ENCODE measurements around the gene UVRAG. TPM values are rescaled to one million over a fixed set of nuclear protein-coding genes. Genes with fewer than 3 reads are reported as not detected.

The UVRAG gene
- total RNA-seq, 2 donors from 2014 or later = 12.8 to 13.7 TPM

DNA sequence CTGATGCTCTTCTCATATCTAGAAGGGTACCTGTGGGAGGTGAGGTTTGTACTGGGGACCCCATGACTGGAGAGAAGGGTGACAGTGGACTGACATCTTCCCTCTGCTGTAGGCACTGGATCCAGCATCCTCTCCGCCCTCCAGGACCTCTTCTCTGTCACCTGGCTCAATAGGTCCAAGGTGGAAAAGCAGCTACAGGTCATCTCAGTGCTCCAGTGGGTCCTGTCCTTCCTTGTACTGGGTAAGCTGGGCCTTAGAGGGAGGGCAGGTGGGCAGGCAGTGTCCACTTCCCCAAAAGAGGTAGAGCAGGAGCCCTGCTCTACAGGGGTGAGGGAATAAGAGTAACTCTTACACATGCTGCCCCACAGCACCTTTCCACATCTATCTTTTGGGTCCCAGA, 30.5 kb upstream of the UVRAG start:
- no peak overlapping the region for H3K9ac ChIP-seq (ENCODE audit: low read depth in 2 of 2, low read length in 2 of 2)
- intact Hi-C loops (cut with DNase I) = loop anchor here (10.0 kb wide), 1 partner anchor 50 kb away; no protein-coding TSS in a partner anchor
- H3K9me3 ChIP-seq = no peaks in the 10 kb centered on the region
- H3K36me3 ChIP-seq = no peaks in the 10 kb centered on the region
- no peaks in the 10 kb centered on the region for H3K4me1 ChIP-seq
- H3K4me3 ChIP-seq = no peak overlapping the region
- H3K27ac ChIP-seq = no peak overlapping the region
- no peaks in the 10 kb centered on the region for H3K27me3 ChIP-seq
- TF ChIP-seq CTCF (IDR thresholded peaks at IDR 0.05) = no peak
- no peak for DNase-seq

DNA sequence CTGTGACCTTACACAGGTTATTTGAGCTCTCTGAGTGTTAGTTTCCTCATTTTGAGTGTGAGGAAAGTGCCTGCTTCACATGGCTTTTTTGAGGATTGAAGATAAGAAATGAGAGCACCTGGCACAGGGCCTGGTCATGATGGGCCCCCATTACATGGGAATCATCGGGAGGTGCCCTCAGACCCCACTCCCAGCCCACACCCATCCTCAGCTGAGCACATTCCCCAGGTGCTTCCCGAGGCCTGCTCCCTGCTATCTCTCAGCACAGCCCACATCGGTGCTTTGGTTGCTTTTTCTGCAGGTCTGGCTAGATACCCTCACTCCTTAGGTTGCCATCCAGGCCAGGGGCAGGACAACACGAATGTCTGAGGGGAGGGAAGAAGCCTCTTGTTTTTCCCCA, 29.8 kb upstream of the UVRAG start:
- Histone ChIP-seq H3K9ac (ENCODE audit: low read depth in 2 of 2, low read length in 2 of 2) (no peak overlapping the region), H3K36me3 (no peaks in the 10 kb centered on the region), H3K27me3 (no peaks in the 10 kb centered on the region), H3K4me3 (no peak overlapping the region), H3K4me1 (no peaks in the 10 kb centered on the region), H3K9me3 (no peaks in the 10 kb centered on the region), H3K27ac (no peak overlapping the region)
- intact Hi-C loops (cut with DNase I) = loop anchor here (10.0 kb wide), 1 partner anchor 50 kb away; no protein-coding TSS in a partner anchor
- no peak for DNase-seq
- TF ChIP-seq CTCF (IDR thresholded peaks at IDR 0.05) = no peak

- no peak for TF ChIP-seq CTCF (IDR thresholded peaks at IDR 0.05)
- peak; percentile 79 for DNase-seq
- no peaks in the 10 kb centered on the region for H3K27me3 ChIP-seq
- no peaks in the 10 kb centered on the region for H3K36me3 ChIP-seq
- intact Hi-C loops (cut with DNase I) = loop anchor here (10.0 kb wide), 1 partner anchor 51 kb away; no protein-coding TSS in a partner anchor
- no peaks in the 10 kb centered on the region for H3K4me1 ChIP-seq
- no peaks in the 10 kb centered on the region for H3K9me3 ChIP-seq
- H3K27ac ChIP-seq = no peak overlapping the region
- no peak overlapping the region for H3K4me3 ChIP-seq
- H3K9ac ChIP-seq (ENCODE audit: low read depth in 2 of 2, low read length in 2 of 2) = no peak overlapping the region
Measured at GRCh38 chr11:75786101-75786736, 28.8 kb upstream of the UVRAG start.

DNA sequence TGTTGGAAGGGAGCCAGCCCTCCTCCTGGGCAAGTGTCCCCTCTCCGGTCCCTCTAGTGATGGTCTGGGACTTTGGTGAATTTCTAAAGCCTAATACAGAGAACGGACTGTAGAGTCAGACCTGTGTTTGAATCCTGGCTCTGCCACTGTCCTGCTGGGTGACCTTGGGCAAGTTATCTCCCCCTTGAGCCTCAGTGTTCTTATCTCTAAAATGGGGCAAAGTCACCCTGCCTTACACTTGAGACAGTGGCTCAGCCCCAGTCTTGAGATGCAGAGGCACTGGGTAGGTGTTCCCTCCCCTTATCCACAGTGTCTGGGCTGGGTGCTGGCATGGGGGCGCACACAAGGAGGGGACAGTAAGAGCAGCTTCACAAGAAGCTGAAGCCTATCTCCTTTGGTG, 25.5 kb upstream of the UVRAG start:
- Histone ChIP-seq H3K9ac (ENCODE audit: low read depth in 2 of 2, low read length in 2 of 2) (no peak overlapping the region), H3K4me3 (no peak overlapping the region), H3K9me3 (no peaks in the 10 kb centered on the region), H3K27me3 (no peaks in the 10 kb centered on the region), H3K4me1 (no peaks in the 10 kb centered on the region), H3K36me3 (no peaks in the 10 kb centered on the region), H3K27ac (no peak overlapping the region)
- TF ChIP-seq CTCF (IDR thresholded peaks at IDR 0.05) = no peak
- DNase-seq = no peak
- intact Hi-C loops (cut with DNase I) = loop anchor here (10.0 kb wide), 1 partner anchor 55 kb away; no protein-coding TSS in a partner anchor

GRCh38 chr11:75790986-75791385, 24.0 kb upstream of the UVRAG start:
- intact Hi-C loops (cut with DNase I) = no loop called here

More at GRCh38 chr11:75790986-75791385, 24.0 kb upstream of the UVRAG start:
- Histone ChIP-seq H3K36me3 (no peaks in the 10 kb centered on the region), H3K27ac (no peak overlapping the region), H3K9me3 (no peaks in the 10 kb centered on the region), H3K4me1 (no peaks in the 10 kb centered on the region), H3K27me3 (no peaks in the 10 kb centered on the region), H3K9ac (ENCODE audit: low read depth in 2 of 2, low read length in 2 of 2) (no peak overlapping the region), H3K4me3 (no peak overlapping the region)
- TF ChIP-seq CTCF (IDR thresholded peaks at IDR 0.05) = no peak
- no peak for DNase-seq
